Measurements from ENCODE around the gene KAZN. TPM values are rescaled to one million over a fixed set of nuclear protein-coding genes. Genes with fewer than 3 reads are reported as not detected.

KAZN gene
- total RNA-seq, 1 experiment from 2014 or later: 2.4 TPM

DNA sequence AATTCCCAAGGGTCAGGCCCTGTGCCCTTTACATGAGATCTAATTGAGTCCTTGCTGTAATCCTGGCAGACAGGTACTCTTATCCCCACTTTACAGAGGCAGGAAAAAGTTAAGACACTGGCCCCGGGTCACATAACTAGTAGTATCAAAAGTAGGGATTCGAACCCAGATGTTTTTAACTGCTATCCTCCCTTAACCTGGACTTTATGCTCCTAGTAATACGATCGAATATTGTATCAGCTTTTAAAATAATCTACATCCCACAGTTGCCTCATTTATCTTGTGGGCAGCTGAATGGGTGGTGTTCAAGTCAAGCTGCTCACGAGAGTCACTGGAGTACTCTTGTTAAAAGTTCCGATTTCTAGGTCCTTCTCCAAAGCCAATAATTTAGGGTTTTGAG, 529.6 kb downstream of the KAZN start:
- no peaks in the 10 kb centered on the region for H3K4me1 Mint-ChIP-seq (ENCODE audit: low read depth, unreplicated experiment)
- intact Hi-C loops (cut with micrococcal nuclease; ENCODE audit: unreplicated experiment): loop anchor here (1.0 kb wide), 4 partner anchors 24 to 176 kb away; no protein-coding TSS in a partner anchor
- no peaks in the 10 kb centered on the region for H3K36me3 Mint-ChIP-seq (ENCODE audit: insufficient read depth, unreplicated experiment)
- peaks cover 7% of the 10 kb centered on the region; the same call in 1 of the 2 replicates for H3K4me1 ChIP-seq
- H3K9me3 ChIP-seq: no peaks in the 10 kb centered on the region
- no peak for DNase-seq
- no peaks in the 10 kb centered on the region for H3K36me3 ChIP-seq (ENCODE audit: control insufficient read depth, insufficient read depth, low read length)
- no TSS peak for BruUV-seq (replicated peaks)
- no peak overlapping the region for H3K4me3 ChIP-seq (ENCODE audit: low read depth, low read length)
- H3K9me3 Mint-ChIP-seq (ENCODE audit: unreplicated experiment): no peaks in the 10 kb centered on the region
- TF ChIP-seq, protein P1, sequence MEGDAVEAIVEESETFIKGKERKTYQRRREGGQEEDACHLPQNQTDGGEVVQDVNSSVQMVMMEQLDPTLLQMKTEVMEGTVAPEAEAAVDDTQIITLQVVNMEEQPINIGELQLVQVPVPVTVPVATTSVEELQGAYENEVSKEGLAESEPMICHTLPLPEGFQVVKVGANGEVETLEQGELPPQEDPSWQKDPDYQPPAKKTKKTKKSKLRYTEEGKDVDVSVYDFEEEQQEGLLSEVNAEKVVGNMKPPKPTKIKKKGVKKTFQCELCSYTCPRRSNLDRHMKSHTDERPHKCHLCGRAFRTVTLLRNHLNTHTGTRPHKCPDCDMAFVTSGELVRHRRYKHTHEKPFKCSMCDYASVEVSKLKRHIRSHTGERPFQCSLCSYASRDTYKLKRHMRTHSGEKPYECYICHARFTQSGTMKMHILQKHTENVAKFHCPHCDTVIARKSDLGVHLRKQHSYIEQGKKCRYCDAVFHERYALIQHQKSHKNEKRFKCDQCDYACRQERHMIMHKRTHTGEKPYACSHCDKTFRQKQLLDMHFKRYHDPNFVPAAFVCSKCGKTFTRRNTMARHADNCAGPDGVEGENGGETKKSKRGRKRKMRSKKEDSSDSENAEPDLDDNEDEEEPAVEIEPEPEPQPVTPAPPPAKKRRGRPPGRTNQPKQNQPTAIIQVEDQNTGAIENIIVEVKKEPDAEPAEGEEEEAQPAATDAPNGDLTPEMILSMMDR (IDR thresholded peaks at IDR 0.05; ENCODE audit: insufficient read depth in 1 of 2, low read depth in 1 of 2, low read length in 1 of 2, severe bottlenecking in 1 of 2, unreplicated experiment in 1 of 2): no peak
- ChIA-PET CTCF (interaction anchor here (0.9 to 1.4 kb wide), 14 partner anchors 11 to 304 kb away, joined by 3 to 22 read pairs (median 6); partner anchors contain the start of gene TMEM51), POLR2A (interaction anchor here (1.3 kb wide), 1 partner anchor 24 kb away, joined by 4 read pairs; no protein-coding TSS in a partner anchor)
- no peak overlapping the region for H3K4me3 Mint-ChIP-seq (ENCODE audit: unreplicated experiment)
- H3K27ac Mint-ChIP-seq (ENCODE audit: unreplicated experiment): no peak overlapping the region
- no peaks in the 10 kb centered on the region for H3K27me3 Mint-ChIP-seq (ENCODE audit: insufficient read depth, unreplicated experiment)
- no peaks in the 10 kb centered on the region for H3K27me3 ChIP-seq (replicated peaks; ENCODE audit: control insufficient read depth, insufficient read depth, low read length)

DNA sequence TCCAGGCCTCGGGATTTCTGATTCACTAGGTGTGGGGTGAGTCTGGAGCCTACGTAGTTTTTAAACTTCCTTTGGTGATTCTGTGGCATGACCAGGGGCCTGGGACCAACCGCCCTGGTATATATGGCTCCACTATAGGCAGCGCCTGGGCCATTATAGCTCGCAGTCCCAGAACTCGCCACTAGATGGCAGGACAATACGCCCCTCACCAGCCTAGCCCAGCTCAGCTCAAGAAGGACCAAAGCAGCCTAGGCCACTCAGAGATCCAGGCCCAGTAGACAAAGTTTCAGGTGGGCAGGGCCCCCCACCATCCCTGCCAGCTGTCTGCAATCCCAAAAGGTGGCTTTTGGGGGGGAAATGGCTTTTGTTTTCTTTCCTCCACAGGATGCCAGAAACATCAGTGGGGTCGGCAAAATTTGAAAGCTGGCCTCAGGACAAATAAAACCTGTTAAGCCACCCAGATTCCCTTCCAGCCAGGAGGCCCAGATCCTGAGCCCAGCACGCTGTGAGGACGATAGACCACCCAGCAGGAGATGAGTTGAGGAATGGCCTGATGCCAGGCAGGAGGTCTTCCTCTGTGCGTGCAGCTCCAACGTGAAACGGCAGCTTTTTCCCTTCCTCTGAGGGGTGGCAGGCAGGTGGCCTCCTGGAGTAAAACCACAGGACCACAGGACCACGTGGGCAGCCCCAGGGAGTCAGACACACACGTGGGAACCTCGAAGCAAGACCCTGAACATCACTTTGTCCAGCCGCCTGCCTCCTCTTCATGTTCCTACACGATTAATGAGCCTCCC, 530.2 kb downstream of the KAZN start:
- Histone ChIP-seq H3K9me3 (no peaks in the 10 kb centered on the region), H3K27me3 (replicated peaks; ENCODE audit: control insufficient read depth, insufficient read depth, low read length) (no peaks in the 10 kb centered on the region), H3K36me3 (ENCODE audit: control insufficient read depth, insufficient read depth, low read length) (no peaks in the 10 kb centered on the region), H3K4me1 (peaks cover 8% of the 10 kb centered on the region; the same call in 1 of the 2 replicates), H3K4me3 (ENCODE audit: low read depth, low read length) (no peak overlapping the region)
- Mint-ChIP-seq H3K27me3 (ENCODE audit: insufficient read depth, unreplicated experiment) (no peaks in the 10 kb centered on the region), H3K4me3 (ENCODE audit: unreplicated experiment) (no peak overlapping the region), H3K36me3 (ENCODE audit: insufficient read depth, unreplicated experiment) (no peaks in the 10 kb centered on the region), H3K4me1 (ENCODE audit: low read depth, unreplicated experiment) (no peaks in the 10 kb centered on the region), H3K9me3 (ENCODE audit: unreplicated experiment) (no peaks in the 10 kb centered on the region), H3K27ac (ENCODE audit: unreplicated experiment) (no peak overlapping the region)
- intact Hi-C loops (cut with micrococcal nuclease; ENCODE audit: unreplicated experiment): loop anchor here (1.0 kb wide), 4 partner anchors 24 to 176 kb away; no protein-coding TSS in a partner anchor
- no TSS peak for BruUV-seq (replicated peaks)
- ChIA-PET CTCF (interaction anchor here (0.6 to 1.4 kb wide), 17 partner anchors 12 to 303 kb away, joined by 3 to 22 read pairs (median 5); partner anchors contain the start of gene TMEM51), POLR2A (interaction anchor here (1.3 kb wide), 1 partner anchor 23 kb away, joined by 4 read pairs; no protein-coding TSS in a partner anchor)
- DNase-seq: peak; percentile 72 to 82
- TF ChIP-seq, protein P1 (IDR thresholded peaks at IDR 0.05; ENCODE audit: insufficient read depth in 1 of 2, low read depth in 1 of 2, low read length in 1 of 2, severe bottlenecking in 1 of 2, unreplicated experiment in 1 of 2): peak; percentile 78 to 79

DNA sequence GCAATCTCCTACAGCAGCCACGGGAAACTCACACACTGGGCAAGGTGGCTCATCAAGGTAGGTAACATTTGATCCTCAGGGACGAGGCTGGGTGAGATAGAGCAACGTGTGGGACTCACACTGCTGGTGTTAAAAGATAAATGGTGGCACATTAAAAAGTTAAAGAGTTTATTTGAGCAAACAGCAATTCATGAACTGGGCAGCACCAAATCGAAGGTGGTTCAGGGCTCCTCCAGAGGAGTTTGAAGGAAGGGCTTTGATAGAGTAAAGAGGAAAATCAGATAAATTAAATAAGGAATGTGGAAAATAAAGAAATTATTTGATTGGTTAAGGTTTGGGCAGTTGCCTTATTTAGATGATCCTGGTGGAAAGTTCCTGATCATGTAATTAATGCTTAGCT, 531.5 kb downstream of the KAZN start:
- no peak for DNase-seq
- intact Hi-C loops (cut with micrococcal nuclease; ENCODE audit: unreplicated experiment): no loop called here
- Mint-ChIP-seq H3K9me3 (ENCODE audit: unreplicated experiment) (no peaks in the 10 kb centered on the region), H3K27me3 (ENCODE audit: insufficient read depth, unreplicated experiment) (no peaks in the 10 kb centered on the region), H3K36me3 (ENCODE audit: insufficient read depth, unreplicated experiment) (no peaks in the 10 kb centered on the region), H3K27ac (ENCODE audit: unreplicated experiment) (no peak overlapping the region), H3K4me1 (ENCODE audit: low read depth, unreplicated experiment) (no peaks in the 10 kb centered on the region), H3K4me3 (ENCODE audit: unreplicated experiment) (no peak overlapping the region)
- TF ChIP-seq, protein P1 (IDR thresholded peaks at IDR 0.05; ENCODE audit: insufficient read depth in 1 of 2, low read depth in 1 of 2, low read length in 1 of 2, severe bottlenecking in 1 of 2, unreplicated experiment in 1 of 2): no peak
- no peak overlapping the region for H3K4me3 ChIP-seq (ENCODE audit: low read depth, low read length)
- ChIA-PET POLR2A (no interaction called here), CTCF (no interaction called here)
- no peaks in the 10 kb centered on the region for H3K36me3 ChIP-seq (ENCODE audit: control insufficient read depth, insufficient read depth, low read length)
- H3K9me3 ChIP-seq: no peaks in the 10 kb centered on the region
- H3K4me1 ChIP-seq: peaks cover 8% of the 10 kb centered on the region; the same call in 1 of the 2 replicates
- no TSS peak for BruUV-seq (replicated peaks)
- no peaks in the 10 kb centered on the region for H3K27me3 ChIP-seq (replicated peaks; ENCODE audit: control insufficient read depth, insufficient read depth, low read length)

All from Caco-2 (cell line).